22Rv1 (cell line): ENCODE results near the gene GJA5.

ENCODE experiments used
- H3K27ac ChIP-seq: fragments of 450-650 bp; 2 replicates; pipeline ENCODE4 v1.5.1; 2017
- ZFX ChIP-seq: fragments of 450-650 bp; IDR thresholded peaks from 2 replicates; pipeline ENCODE4 v1.6.1; 2017; ENCODE audit warnings: antibody characterized with exemption, borderline replicate concordance
- TF ChIP-seq, protein P1 (sequence below): fragments of 450-650 bp; IDR thresholded peaks from 2 replicates; pipeline ENCODE4 v1.5.1; 2017; ENCODE audit warnings: mild to moderate bottlenecking

The GJA5 gene

DNA sequence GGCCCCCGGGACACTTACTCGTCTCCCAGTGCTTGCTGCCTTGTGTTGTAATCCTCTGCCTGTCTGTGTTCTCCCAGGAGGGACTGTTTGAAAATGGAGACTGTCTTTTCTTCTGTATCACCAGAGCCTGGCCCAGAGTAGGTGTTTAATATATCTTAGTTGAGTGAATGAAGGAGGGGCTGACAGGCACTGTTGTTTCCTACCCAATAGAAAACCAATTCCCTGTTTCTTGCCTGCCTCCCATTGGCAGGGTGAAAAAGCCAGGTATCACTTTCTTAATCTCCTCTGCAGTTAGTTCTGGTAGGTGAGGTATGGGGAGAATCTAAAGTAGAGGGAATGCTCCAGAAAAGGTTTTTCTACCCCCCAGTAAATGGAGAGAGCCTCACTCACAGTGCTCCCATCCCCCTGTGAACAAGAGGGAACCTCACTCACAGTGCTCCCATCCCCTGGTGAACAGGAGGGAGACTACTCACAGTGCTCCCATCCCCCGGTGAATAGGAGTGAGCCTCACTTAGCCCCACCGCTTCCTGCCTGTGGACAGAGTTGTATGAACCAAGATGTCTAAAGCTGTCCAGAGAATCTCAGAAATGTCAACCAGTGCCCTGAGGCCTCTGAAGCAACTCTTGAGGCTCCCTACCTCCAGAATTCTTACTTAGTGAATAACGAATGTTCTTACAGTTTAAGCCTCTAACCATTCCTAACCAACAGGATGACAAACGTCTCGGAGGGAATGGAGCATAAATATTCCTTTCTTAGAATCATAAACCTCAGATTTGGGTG is at the start of gene GJA5:
Gene GJA5, minus strand, starts transcription at position 122 of the 780 bp plus-strand sequence. CDS start 1,364 bp downstream, outside the sequence.
- H3K27ac ChIP-seq = no peak within 1 kb of the TSS
- TF ChIP-seq, protein P1, sequence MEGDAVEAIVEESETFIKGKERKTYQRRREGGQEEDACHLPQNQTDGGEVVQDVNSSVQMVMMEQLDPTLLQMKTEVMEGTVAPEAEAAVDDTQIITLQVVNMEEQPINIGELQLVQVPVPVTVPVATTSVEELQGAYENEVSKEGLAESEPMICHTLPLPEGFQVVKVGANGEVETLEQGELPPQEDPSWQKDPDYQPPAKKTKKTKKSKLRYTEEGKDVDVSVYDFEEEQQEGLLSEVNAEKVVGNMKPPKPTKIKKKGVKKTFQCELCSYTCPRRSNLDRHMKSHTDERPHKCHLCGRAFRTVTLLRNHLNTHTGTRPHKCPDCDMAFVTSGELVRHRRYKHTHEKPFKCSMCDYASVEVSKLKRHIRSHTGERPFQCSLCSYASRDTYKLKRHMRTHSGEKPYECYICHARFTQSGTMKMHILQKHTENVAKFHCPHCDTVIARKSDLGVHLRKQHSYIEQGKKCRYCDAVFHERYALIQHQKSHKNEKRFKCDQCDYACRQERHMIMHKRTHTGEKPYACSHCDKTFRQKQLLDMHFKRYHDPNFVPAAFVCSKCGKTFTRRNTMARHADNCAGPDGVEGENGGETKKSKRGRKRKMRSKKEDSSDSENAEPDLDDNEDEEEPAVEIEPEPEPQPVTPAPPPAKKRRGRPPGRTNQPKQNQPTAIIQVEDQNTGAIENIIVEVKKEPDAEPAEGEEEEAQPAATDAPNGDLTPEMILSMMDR = no peak
- TF ChIP-seq ZFX = no peak

GRCh38 chr1:147809236-147809635 is 48.8 kb upstream of the GJA5 start:
- H3K27ac ChIP-seq = no peak overlapping the region
- no peak for TF ChIP-seq ZFX

DNA sequence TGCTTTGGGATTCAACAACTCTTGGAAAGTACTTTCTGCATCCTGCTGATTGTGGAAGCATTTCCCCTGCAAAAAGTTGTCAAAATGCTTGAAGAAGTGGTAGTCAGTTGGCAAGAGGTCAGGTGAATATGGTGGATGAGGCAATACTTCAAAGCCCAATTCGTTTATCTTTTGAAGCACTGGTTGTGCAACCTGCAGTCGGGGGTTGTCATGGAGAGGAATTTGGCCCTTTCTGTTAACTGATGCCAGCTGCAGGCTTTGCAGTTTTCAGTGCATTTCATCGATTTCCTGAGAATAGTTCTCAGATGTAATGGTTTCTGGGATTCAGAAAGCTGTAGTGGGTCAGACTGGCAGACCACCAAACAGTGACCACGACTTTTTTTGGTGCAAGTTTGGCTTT is 47.6 kb upstream of the GJA5 start:
- H3K27ac ChIP-seq = no peak overlapping the region
- TF ChIP-seq, protein P1 = no peak
- TF ChIP-seq ZFX = no peak

DNA sequence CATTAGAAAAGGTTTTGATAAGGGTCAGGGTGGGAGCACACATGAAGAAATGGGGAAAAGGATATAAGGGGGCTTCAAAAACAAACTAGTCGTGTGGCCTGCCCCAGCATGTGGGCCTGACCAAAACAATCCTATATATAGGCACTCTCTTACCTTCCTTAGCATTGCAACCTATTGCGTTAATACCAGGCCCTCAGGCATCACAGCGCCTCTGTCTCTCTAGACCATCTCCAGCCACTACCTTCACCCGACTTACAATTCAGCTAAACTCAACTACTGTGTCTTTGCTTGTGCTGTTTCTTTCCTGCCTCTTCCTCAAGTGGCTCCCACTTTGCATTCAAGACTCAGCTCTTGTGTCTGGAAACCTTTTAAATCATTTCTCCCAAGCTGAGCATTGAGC is 47.0 kb upstream of the GJA5 start:
- no peak for TF ChIP-seq ZFX
- TF ChIP-seq, protein P1 = no peak
- no peak overlapping the region for H3K27ac ChIP-seq

DNA sequence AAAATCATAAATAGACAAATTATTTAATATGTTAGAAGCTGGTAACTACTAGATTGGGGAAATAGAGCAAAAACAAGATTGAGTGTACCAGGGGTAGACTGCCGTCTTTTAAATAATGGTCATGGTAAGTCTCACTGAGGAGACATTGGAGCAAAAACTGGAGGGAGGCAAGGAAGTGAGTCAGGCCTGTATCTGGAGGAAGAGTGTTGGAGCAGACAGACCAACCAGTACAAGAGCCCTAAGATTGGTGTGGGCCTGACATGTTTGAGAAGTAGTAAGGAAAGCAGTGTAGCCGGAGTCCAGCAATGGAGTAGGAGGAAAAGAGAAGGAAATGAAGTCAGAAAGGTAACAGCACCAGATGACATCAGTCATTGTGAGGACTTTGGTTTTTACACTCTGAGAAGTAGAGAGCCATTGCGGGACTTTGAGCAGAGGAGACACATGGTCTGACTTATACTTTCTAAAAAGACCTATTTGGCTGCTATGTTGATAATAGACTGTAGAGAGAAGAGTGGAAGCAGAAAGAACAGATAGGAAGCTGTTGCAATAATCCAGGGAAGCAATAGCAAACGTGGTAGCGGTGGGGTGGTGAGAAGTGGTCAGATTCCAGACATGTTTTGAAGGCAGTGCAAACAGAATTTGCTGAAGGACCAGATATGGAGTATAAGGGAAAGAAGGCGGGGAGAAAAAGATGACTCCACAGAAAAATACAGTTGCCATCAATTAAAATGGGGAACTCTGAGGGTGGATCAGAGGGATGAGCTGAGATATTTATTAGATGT is 44.7 kb upstream of the GJA5 start:
- no peak for TF ChIP-seq ZFX
- TF ChIP-seq, protein P1 = no peak
- H3K27ac ChIP-seq = no peak overlapping the region

GRCh38 chr1:147800804-147801203 is 40.4 kb upstream of the GJA5 start:
- H3K27ac ChIP-seq = no peak overlapping the region
- no peak for TF ChIP-seq ZFX
- TF ChIP-seq, protein P1 = no peak

- no peak overlapping the region for H3K27ac ChIP-seq
- TF ChIP-seq, protein P1 = no peak
- TF ChIP-seq ZFX = no peak
Observed at GRCh38 chr1:147798731-147799130, 38.3 kb upstream of the GJA5 start.
